COLO668 (cell line): ENCODE measurements around the gene BCAP31.
"Not testable (repeated sequence)": the region's sequence is repeated elsewhere in the genome, so short reads cannot be mapped to it uniquely, and the experiment has no call there.

ENCODE experiments used
- DNase-seq: peaks from one replicate; lab custom pipeline; 2025; ENCODE audit not compliant: unreplicated experiment; lab: John Stamatoyannopoulos, UW

Gene BCAP31

GRCh38 chrX:153763298-153763932 lies 39.2 kb upstream of the BCAP31 start:
- DNase-seq = no peak

- DNase-seq = no peak
Measured at GRCh38 chrX:153762626-153763173, 38.5 kb upstream of the BCAP31 start.

GRCh38 chrX:153761863-153762262 lies 37.7 kb upstream of the BCAP31 start:
- DNase-seq = no peak

- no peak for DNase-seq
Measured at GRCh38 chrX:153755136-153755535, 30.9 kb upstream of the BCAP31 start.

- no peak for DNase-seq
Measured at GRCh38 chrX:153750127-153750774, 26.1 kb upstream of the BCAP31 start.

GRCh38 chrX:153749017-153749416 lies 24.8 kb upstream of the BCAP31 start:
- not testable (repeated sequence) for DNase-seq

GRCh38 chrX:153746991-153747390 lies 22.8 kb upstream of the BCAP31 start:
- DNase-seq = not testable (repeated sequence)

- no peak for DNase-seq
Measured at GRCh38 chrX:153746359-153746758, 22.2 kb upstream of the BCAP31 start.

GRCh38 chrX:153745067-153745433 lies 20.9 kb upstream of the BCAP31 start:
- DNase-seq = peak; percentile 15

- no peak for DNase-seq
Measured at GRCh38 chrX:153744210-153745066, 20.3 kb upstream of the BCAP31 start.

- DNase-seq = not testable (repeated sequence)
Measured at GRCh38 chrX:153743468-153744209, 19.5 kb upstream of the BCAP31 start.

GRCh38 chrX:153742796-153743467 lies 18.7 kb upstream of the BCAP31 start:
- DNase-seq = not testable (repeated sequence)

- DNase-seq = not testable (repeated sequence)
Measured at GRCh38 chrX:153742111-153742510, 17.9 kb upstream of the BCAP31 start.

GRCh38 chrX:153741446-153741845 lies 17.3 kb upstream of the BCAP31 start:
- DNase-seq = no peak

- DNase-seq = no peak
Measured at GRCh38 chrX:153740631-153741222, 16.5 kb upstream of the BCAP31 start.

- DNase-seq = no peak
Measured at GRCh38 chrX:153739754-153740486, 15.7 kb upstream of the BCAP31 start.

GRCh38 chrX:153738056-153738605 lies 13.9 kb upstream of the BCAP31 start:
- DNase-seq = no peak

- peak; percentile 10 for DNase-seq
Measured at GRCh38 chrX:153736871-153737441, 12.8 kb upstream of the BCAP31 start.
